H1 (cell line): ENCODE results near the gene CEMIP2. TPM values are rescaled to one million over a fixed set of nuclear protein-coding genes. Genes with fewer than 3 reads are reported as not detected.

Experiments
- KDM1A ChIP-seq: fragments of 200-600, 300-600 bp; sonication (generic); IDR thresholded peaks from 2 replicates; pipeline ENCODE4 v1.7.1; 2016; ENCODE audit warnings: mild to moderate bottlenecking, low read length, borderline replicate concordance
- MAFK ChIP-seq: IDR thresholded peaks from 2 replicates; pipeline ENCODE4 v1.6.1; 2012; ENCODE audit warnings: low read depth, mild to moderate bottlenecking, improper control_type of control experiment, low read length
- POLR2A ChIP-seq, 2 experiments: IDR thresholded peaks; 1 replicate in 1 of 2; 2 replicates in 1 of 2; pipeline ENCODE4 v1.6.1; 2011; ENCODE audit warnings: low read depth in 2 of 2, low read length in 2 of 2, mild to moderate bottlenecking in 2 of 2; ENCODE audit errors: control extremely low read depth in 1 of 2
- RAD21 ChIP-seq, 2 experiments: IDR thresholded peaks in 1 of 2; conservative IDR thresholded peaks in 1 of 2; 2 replicates each; pipeline ENCODE4 v1.6.1; 2011; ENCODE audit warnings: low read depth in 2 of 2, low read length in 2 of 2, improper control_type of control experiment in 1 of 2, inconsistent platforms in 1 of 2, mild to moderate bottlenecking in 1 of 2, moderate library complexity in 1 of 2
- SAP30 ChIP-seq: fragments of 300-600 bp; sonication (generic); IDR thresholded peaks from 2 replicates; pipeline ENCODE4 v1.7.1; 2012; ENCODE audit warnings: low read length, moderate library complexity, mild to moderate bottlenecking, inconsistent platforms; ENCODE audit not compliant: insufficient read depth, insufficient replicate concordance
- YY1 ChIP-seq: IDR thresholded peaks from 2 replicates; pipeline ENCODE4 v1.6.1; 2011; ENCODE audit warnings: low read depth, mild to moderate bottlenecking, low read length
- polyA plus RNA-seq, 7 experiments: library from polyadenylated mRNA; depleted of rRNA in 3 of 7; stranded (reverse) in 5 of 7; unstranded in 2 of 7; fragments of >200 nt in 5 of 7; fragments of 200-250 nt in 2 of 7; gene quantifications; 1 replicate in 5 of 7; 2 replicates in 1 of 7; 4 replicates in 1 of 7; pipeline versions ENCODE4 v1.2.1 to v1.2.3, GENCODE V29; 2011 to 2013; ENCODE audit warnings: missing spikeins in 2 of 7, mixed read lengths in 2 of 7
- total RNA-seq: library from RNA; stranded (reverse); fragmentation: NEBNext Ultra II Directional; extraction: Animal tissue kit (Norgen Biotek cat#: 25700); gene quantifications from 2 replicates; pipeline ENCODE4 v1.2.1, GENCODE V29; 2021
- TF ChIP-seq, protein P1 (sequence below): IDR thresholded peaks from 2 replicates; pipeline ENCODE4 v1.6.1; 2012; ENCODE audit warnings: low read length, inconsistent platforms

Gene CEMIP2
- total and polyA plus RNA-seq, 2 of the 8 experiments (the other 6 are each of a cell fraction or from before 2014, with no cell fraction given) = 25.2 to 52.1 TPM

DNA sequence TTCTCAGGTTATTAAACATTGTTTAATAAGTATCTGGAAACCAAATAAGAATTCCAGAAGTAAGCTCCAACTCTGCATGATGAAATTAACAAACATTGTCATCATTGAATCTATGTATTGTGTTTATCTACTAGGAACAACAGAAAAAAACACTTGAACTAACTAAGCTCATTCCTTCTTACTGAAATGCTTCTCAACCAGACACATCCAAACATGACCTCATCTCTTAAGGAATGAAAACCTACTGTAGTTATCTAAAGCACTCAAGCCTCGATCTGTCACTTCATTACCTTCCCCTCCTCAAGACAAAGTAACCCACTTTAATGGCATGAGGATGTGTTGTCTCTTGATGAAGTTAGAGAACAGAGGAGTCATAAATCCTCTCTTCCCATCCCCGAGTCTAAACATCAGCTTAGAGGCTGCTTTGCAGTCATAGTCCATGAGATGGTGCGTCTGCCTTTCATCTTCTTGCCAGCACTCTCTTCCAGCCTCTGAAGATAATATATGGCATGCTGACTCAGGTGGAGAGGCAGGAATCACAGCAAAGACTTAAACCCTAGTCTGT lies 86.5 kb downstream of the CEMIP2 start (continued):
- TF ChIP-seq, protein P1, sequence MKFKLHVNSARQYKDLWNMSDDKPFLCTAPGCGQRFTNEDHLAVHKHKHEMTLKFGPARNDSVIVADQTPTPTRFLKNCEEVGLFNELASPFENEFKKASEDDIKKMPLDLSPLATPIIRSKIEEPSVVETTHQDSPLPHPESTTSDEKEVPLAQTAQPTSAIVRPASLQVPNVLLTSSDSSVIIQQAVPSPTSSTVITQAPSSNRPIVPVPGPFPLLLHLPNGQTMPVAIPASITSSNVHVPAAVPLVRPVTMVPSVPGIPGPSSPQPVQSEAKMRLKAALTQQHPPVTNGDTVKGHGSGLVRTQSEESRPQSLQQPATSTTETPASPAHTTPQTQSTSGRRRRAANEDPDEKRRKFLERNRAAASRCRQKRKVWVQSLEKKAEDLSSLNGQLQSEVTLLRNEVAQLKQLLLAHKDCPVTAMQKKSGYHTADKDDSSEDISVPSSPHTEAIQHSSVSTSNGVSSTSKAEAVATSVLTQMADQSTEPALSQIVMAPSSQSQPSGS = no peak
- no peak for TF ChIP-seq YY1
- TF ChIP-seq SAP30 = no peak
- no peak for TF ChIP-seq MAFK
- no peak for TF ChIP-seq RAD21 (IDR thresholded peaks at IDR 0.05 in 1 of 2, conservative IDR thresholded peaks at IDR 0.05 in 1 of 2; ENCODE audit: low read depth in 2 of 2, low read length in 2 of 2)
- no peak for TF ChIP-seq POLR2A (IDR thresholded peaks at IDR 0.05; ENCODE audit: control extremely low read depth in 1 of 2, low read depth in 2 of 2, low read length in 2 of 2)
- TF ChIP-seq KDM1A = no peak
